ENCODE measurements around the gene ROBO4.

The ROBO4 gene

DNA sequence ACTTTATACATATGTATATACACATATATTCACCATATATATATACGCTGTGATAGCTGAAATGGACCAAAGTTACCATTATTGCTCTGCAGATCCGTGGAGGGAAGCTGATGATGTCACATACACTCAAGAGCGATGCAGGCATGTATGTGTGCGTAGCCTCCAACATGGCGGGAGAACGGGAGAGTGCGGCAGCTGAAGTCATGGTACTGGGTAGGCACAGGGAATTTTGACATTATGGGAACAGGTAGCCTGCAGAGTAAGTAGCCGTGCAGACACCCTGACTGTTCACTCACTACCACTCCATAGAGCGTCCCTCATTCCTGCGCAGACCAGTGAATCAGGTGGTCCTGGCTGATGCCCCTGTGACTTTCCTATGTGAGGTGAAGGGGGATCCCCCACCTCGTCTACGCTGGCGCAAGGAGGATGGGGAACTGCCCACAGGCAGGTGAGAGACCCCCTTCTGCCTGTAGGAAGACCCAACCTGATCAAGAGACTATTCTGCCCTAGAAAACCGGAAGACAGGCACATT lies 27.7 kb downstream of the ROBO4 start:
- no peak for DNase-seq

GRCh38 chr11:124869331-124869730 lies 28.3 kb downstream of the ROBO4 start:
- DNase-seq, result peak; percentile 51

GRCh38 chr11:124868331-124869274 lies 29.1 kb downstream of the ROBO4 start:
- DNase-seq, result peak; percentile 55

DNA sequence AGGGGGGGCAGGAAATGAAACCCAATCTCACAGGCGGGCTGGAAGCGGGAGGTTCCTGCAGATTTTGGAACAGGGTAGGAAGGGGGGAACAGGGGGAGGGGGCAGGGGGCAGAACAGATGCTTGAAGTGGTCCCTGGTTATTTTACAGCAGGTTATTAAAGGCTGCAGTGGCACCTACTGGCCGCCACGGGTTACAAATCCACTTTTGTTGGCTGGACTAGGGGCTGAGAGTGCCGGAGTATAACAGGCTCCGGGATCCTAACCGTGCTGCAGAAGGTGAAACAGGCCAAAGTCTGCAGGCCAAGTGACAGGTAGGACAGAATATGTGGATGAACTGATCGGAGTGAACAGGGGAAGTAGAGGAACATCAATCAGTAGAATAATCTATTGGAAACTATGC lies 30.0 kb downstream of the ROBO4 start:
- no peak for DNase-seq

DNA sequence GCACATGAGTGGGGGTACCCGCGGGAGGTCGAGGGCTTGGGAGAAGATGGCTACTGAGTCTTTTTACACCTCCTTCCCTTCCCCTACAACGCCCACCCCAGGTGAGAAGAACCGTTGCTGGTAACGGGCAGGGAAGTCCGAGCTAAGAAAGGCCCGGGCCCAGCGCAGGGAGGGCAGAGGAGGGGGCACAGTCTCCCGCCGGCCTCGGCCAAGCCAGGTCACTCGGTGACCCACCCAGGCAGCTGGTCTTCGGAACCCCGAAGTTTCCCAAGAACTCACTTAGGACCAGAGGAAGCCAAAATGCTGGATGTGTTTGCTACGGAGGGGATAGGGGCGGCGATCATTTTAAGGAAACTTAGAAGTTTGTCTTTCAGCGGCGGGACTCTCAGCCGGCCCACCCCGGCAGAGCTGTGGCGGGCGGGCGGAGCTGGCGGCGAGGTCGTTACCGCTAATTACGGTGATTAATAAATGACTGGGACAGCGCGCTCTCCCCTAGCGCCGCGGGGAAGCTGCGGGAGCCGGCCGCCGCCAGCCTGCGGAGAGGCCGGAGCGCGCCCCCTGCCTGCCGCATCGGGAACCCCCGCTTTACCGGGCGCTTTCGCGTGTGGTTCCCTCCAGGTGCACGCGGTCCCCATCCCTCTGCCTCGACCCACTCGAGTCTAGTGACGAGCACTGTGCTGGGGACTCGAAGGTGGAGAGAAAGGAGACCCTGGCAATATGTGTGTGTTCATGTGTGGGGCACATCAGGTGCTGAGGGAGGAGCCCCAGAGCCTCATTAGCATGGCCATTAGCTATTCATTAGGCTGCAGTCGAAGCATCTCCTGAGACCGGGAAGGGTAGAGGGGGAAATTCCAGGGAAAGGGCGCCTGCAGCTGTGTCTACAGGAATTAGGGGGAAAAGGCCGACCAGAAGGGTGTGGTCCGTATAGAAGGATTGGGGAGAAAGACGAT lies 31.5 kb downstream of the ROBO4 start:
- DNase-seq, result peak; percentile 81

DNA sequence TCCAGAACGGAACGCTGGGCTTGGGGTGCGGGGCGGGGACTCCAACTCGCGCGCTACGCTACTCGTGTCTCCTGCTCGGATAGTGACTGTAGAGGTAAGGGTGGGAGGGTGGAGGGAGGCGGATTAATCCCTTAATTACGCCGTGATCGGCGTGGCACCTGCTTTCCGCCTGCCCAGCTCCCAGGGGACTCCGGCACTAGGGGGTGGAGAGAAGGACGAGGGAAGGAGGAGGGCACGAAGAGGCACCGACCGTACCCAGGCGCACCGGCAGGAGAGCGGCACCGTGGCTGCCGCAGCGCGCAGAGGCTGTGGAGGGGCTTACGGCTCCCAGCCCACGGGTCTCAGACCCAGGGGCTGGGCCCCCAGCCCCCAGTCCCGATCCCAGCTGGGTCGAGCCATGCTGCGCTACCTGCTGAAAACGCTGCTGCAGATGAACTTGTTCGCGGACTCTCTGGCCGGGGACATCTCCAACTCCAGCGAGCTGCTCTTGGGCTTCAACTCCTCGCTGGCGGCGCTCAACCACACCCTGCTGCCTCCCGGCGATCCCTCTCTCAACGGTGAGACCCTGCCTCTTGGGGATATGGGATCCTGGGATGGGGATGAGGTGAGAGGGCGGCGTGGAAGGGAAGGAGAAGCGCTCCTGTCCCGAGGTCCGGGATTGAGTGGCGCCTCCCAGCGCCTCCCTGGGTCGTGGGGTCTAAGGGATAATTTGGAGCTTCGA lies 32.3 kb downstream of the ROBO4 start, which contains the start of gene ROBO3:
ROBO3 (plus strand) TSS at position 252 of the 721 bp plus-strand sequence; CDS start at position 398, 146 bp downstream.
- DNase-seq, result no peak

DNA sequence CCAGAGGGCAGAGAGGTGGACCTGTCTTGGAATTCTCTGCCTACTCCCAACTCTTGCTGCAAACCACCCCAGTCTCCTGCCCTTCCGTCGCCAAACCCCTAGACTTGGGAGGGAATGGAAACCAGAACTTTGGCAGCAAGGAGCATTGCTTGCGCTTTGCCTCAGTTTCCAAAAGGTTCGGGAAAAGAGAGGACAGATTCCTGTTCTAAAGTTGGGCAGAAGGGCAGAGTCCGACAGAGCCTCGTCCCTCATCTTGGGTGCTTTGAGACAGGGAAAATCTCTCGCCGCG lies 32.8 kb downstream of the ROBO4 start:
- peak; percentile 44 for DNase-seq

GRCh38 chr11:124864176-124864891 lies 33.3 kb downstream of the ROBO4 start:
- no peak for DNase-seq

- peak; percentile 46 for DNase-seq
Measured at GRCh38 chr11:124863826-124864165, 33.9 kb downstream of the ROBO4 start.

DNA sequence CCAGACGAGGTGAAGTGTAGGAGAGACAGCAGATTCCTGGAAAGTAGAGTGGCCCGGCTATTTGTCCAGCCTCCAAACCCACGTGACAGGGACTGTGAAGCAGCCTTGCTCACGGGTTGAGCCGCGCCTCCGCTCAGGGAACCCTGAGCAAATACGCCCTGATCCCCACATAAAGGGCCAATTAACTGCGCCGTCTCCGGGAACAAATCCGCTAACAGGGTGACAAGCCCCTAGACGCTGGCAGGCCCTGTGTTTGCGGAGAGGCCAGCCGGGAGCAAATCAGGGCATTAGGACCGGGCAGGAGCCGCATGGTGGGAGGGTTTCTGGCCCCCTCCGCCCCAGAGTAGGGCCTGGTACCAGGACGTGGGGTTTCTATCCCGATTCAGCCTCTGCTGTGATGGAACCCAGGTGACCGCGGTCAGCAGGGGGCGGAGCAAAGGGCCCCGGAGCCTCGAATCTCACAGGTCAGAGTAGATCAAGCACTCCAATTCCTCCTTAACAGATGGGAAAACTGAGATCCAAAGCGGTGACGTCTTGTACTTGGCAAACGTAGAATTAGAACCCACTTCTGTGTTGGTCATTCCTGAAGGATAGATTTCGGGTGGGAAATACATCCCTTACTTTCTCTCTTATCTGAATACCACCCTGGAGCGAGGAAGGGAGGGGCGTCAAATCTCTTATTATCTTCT lies 34.4 kb downstream of the ROBO4 start:
- peak; percentile 44 for DNase-seq

DNA sequence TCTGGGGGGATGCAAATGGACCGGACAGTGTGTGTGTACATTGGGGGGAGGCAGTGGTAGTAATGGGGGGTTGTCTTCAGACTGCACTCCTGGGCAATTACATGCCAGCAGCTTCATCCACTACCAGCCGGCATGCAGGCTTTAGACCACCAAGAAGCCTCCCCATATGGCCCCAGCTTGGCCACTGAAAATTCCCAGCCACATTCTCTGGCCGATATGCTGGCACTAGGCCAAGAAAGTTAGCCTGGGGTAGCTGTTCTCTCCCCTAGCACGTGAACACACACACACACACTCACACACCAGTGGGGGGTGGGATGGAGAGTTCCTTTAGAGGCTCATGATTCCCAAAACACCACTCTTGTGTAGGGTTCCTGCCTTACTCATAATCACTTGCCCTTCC lies 36.0 kb downstream of the ROBO4 start:
- peak; percentile 23 for DNase-seq

GRCh38 chr11:124859171-124859570 lies 38.5 kb downstream of the ROBO4 start:
- DNase-seq, result no peak

GRCh38 chr11:124846070-124846673 lies 51.5 kb downstream of the ROBO4 start:
- DNase-seq, result no peak

DNA sequence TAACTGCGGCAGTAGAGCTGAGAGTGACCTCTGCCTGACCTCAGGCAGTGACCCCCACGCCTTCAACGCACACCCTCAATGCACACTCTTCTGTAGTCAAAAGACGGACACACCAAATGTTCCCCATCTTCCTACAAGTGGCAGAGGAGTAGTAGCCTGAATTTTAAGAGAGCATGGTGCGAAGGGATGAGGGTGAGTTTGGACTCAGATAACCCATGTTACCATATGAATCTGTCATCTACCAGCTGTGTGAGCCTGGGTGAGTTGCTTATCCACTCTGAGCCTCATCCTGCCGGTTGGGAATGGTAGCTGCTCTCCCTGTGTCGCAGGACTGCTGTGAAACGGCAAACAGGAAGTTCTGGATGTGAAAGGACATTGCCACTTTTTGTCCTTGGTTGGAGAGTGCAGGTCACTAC lies 53.0 kb downstream of the ROBO4 start:
- DNase-seq, result no peak

GRCh38 chr11:124843616-124843910 lies 54.1 kb downstream of the ROBO4 start:
- DNase-seq, result no peak

- DNase-seq, result no peak
Measured at GRCh38 chr11:124842305-124842704, 55.4 kb downstream of the ROBO4 start.

- DNase-seq, result no peak
Measured at GRCh38 chr11:124841840-124842239, 55.8 kb downstream of the ROBO4 start.

DNA sequence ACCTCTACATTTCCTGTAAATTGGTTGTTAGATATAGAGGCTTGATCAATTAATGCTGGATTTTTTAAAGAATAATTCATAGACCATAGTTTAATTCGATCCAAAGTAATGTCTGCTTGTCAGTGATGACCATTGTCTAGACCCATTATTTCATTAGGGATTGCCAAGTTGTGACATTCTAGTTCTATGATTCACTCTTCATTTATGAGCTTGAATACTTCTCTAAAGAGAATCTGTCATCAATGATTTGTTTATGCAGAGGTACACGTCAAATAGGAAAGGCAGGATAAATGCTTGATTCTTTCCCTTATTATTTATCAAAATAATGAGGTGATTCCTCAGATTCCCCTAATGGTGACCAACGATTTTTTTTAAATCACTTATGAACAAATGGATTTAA lies 56.5 kb downstream of the ROBO4 start:
- DNase-seq, result no peak

DNA sequence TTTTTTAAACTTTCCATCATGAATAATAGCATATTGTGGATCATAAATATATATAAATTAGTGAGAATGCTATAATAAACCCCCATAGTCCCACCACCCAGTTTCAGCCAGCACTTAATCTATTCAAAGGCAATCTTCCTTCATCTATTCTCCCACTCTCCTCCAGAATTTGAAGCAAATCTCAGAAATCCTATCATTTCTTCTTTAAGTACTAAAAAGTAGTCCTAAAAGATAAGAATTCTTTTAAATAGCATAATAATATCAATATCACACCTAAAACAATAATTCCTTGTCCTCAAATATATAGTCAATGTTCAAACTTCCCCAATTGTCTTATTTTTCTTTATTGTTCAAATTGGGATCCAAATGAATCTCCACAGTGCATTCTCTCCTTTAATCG lies 57.0 kb downstream of the ROBO4 start:
- DNase-seq, result no peak

DNA sequence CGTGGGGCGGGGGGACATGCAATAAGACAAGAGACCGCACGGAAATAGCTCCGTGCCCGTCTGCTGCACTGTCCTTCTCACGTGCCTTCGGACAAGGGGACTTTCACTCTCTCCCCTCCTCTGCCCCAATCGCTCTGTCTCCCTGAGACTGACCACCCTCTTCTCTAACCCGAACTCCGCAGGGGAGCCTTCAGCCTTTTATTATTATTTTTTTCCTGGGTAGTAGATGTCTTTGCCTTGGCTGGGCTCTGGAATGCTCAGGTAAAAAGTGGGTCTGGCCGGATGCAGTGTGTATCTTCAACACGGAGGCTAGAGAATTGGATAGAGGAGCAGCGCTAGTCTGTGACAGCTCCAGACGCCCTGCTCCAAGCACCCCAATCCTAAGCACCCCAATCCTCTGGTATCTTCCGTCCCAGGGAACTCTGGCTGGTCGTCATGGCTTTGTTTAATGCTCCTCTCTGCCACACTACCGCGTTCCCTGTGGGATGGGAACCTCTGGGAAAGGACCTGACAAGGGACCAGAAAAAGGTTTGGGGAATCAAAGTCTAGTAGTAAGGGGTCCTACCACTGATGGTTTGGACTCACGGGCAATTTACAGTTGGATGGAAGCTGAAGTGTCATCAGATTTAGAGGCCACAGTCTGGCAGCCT lies 57.6 kb downstream of the ROBO4 start:
- no peak for DNase-seq

Data from activated CD8-positive, alpha-beta memory T cell treated with anti-CD3 and anti-CD28 coated beads, Interleukin-2, amount 50 U/mL, for 48 hours (primary cell).